Caco-2 (cell line): ENCODE results near the gene ARHGEF28. TPM values are rescaled to one million over a fixed set of nuclear protein-coding genes. Genes with fewer than 3 reads are reported as not detected.

Source experiments
- BruUV-seq: library from RNA; stranded (reverse); fragments of 400-500 nt; replicated peaks from 2 replicates; lab custom pipeline; 2021; lab: Mats Ljungman, UMichigan
- CTCF ChIA-PET: fragments of 300-600 bp; sonication (Branson Sonifier 250); formaldehyde crosslinking; loops from one replicate; lab custom pipeline; 2022; ENCODE audit warnings: antibody characterized with exemption; lab: Charles Lee
- POLR2A ChIA-PET: fragments of 300-600 bp; sonication (Branson Sonifier 250); formaldehyde crosslinking; loops from one replicate; lab custom pipeline; 2022; ENCODE audit warnings: antibody characterized with exemption; lab: Charles Lee
- DNase-seq, 2 experiments: peaks; one replicate each; pipeline versions ENCODE4 v3.0.0 to v3.0.0-alpha.2; 2020 to 2022
- H3K27me3 ChIP-seq: replicated peaks from 2 replicates; pipeline ENCODE4 v1.6.0; 2011; ENCODE audit warnings: low read length; ENCODE audit not compliant: control insufficient read depth, insufficient read depth
- H3K36me3 ChIP-seq: 2 replicates; pipeline ENCODE4 v1.5.1; 2011; ENCODE audit warnings: low read length; ENCODE audit not compliant: control insufficient read depth, insufficient read depth
- H3K4me1 ChIP-seq: fragments of 250-450 bp; sonication (Bioruptor Pico); 2 replicates; pipeline ENCODE4 v1.5.1; 2020; ENCODE audit warnings: mild to moderate bottlenecking
- H3K4me3 ChIP-seq: 2 replicates; pipeline ENCODE4 v1.5.1; 2011; ENCODE audit warnings: low read depth, mild to moderate bottlenecking, control low read depth, low read length
- H3K9me3 ChIP-seq: fragments of 250-450 bp; sonication (Bioruptor Pico); 2 replicates; pipeline ENCODE4 v1.5.1; 2020; ENCODE audit warnings: mild to moderate bottlenecking, moderate library complexity
- H3K27ac Mint-ChIP-seq: one replicate; pipeline ENCODE4 v1.8.0; 2022; ENCODE audit warnings: mixed read lengths; ENCODE audit not compliant: unreplicated experiment
- H3K27me3 Mint-ChIP-seq: one replicate; pipeline ENCODE4 v1.8.0; 2022; ENCODE audit warnings: mixed read lengths; ENCODE audit not compliant: insufficient read depth, unreplicated experiment
- H3K36me3 Mint-ChIP-seq: one replicate; pipeline ENCODE4 v1.8.0; 2022; ENCODE audit warnings: mild to moderate bottlenecking, mixed read lengths; ENCODE audit not compliant: insufficient read depth, unreplicated experiment
- H3K4me1 Mint-ChIP-seq: one replicate; pipeline ENCODE4 v1.8.0; 2022; ENCODE audit warnings: low read depth, mixed read lengths; ENCODE audit not compliant: unreplicated experiment
- H3K4me3 Mint-ChIP-seq: one replicate; pipeline ENCODE4 v1.8.0; 2022; ENCODE audit warnings: mild to moderate bottlenecking, moderate library complexity, mixed read lengths; ENCODE audit not compliant: unreplicated experiment
- H3K9me3 Mint-ChIP-seq: one replicate; pipeline ENCODE4 v1.8.0; 2022; ENCODE audit warnings: mixed read lengths; ENCODE audit not compliant: unreplicated experiment
- intact Hi-C: fragments of 100-400 bp; cut with micrococcal nuclease; formaldehyde crosslinking; loops from one replicate; pipeline ENCODE4 v1.10.0; 2022; ENCODE audit not compliant: unreplicated experiment
- total RNA-seq: library from RNA; stranded (reverse); gene quantifications from 2 replicates; pipeline ENCODE4 v1.2.3, GENCODE V29; 2022
- TF ChIP-seq, protein P1 (sequence below), 2 experiments: fragments of 200-600 bp in 1 of 2; IDR thresholded peaks; 1 replicate in 1 of 2; 2 replicates in 1 of 2; pipeline versions ENCODE4 v1.5.1 to v1.8.0; 2011 to 2022; ENCODE audit warnings: antibody characterized with exemption in 1 of 2, control low read depth in 1 of 2, inconsistent platforms in 1 of 2, low read depth in 1 of 2, low read length in 1 of 2, mild to moderate bottlenecking in 1 of 2, moderate library complexity in 1 of 2; ENCODE audit not compliant: insufficient read depth in 1 of 2, severe bottlenecking in 1 of 2, unreplicated experiment in 1 of 2

Gene ARHGEF28
- total RNA-seq, 1 experiment from 2014 or later, result 4.6 TPM

GRCh38 chr5:73749485-73750270, 123.7 kb downstream of the ARHGEF28 start:
- peaks cover 25% of the 10 kb centered on the region for H3K27me3 Mint-ChIP-seq
- no peaks in the 10 kb centered on the region for H3K36me3 ChIP-seq

DNA sequence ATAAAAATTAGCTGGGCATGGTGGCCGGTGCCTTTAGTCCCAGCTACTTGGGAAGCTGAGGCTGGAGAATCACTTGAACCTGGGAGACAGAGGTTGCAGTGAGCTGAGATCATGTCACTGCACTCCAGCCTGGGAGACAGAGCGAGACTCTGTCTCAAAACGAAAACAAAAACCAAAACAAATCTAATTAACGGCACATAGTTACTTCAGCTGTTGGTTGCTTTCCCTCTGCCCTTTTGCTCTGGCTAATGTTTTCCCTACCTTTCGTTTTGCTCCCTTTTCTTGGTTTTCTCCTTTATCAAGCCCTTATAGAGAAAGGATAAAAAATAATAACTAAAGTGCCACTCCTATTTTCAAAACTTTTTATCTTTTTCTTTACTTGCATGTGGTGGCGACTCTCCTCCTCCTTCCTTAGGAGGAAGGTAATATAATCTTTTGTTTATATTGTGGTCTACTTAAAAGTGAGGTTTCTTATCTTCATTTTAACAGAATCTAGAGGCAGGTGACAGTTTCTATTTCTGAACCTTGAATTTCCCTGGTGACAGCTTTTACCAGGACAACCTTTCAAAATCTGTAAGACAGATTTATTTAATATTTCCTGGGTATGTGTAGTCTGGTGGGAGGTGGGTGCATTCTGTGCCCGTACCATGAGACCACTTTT, 125.4 kb downstream of the ARHGEF28 start:
- Histone ChIP-seq H3K9me3 (no peaks in the 10 kb centered on the region; the same call in 1 of the 2 replicates), H3K27me3 (no peaks in the 10 kb centered on the region; the same call in 1 of the 2 replicates), H3K36me3 (no peaks in the 10 kb centered on the region), H3K4me3 (no peak overlapping the region), H3K4me1 (no peaks in the 10 kb centered on the region)
- no TSS peak for BruUV-seq
- Mint-ChIP-seq H3K9me3 (no peaks in the 10 kb centered on the region), H3K36me3 (no peaks in the 10 kb centered on the region), H3K27ac (no peak overlapping the region), H3K27me3 (peaks cover 18% of the 10 kb centered on the region), H3K4me1 (no peaks in the 10 kb centered on the region), H3K4me3 (no peak overlapping the region)
- intact Hi-C loops, result no loop called here
- DNase-seq, result no peak
- ChIA-PET POLR2A (no interaction called here), CTCF (no interaction called here)
- TF ChIP-seq, protein P1, sequence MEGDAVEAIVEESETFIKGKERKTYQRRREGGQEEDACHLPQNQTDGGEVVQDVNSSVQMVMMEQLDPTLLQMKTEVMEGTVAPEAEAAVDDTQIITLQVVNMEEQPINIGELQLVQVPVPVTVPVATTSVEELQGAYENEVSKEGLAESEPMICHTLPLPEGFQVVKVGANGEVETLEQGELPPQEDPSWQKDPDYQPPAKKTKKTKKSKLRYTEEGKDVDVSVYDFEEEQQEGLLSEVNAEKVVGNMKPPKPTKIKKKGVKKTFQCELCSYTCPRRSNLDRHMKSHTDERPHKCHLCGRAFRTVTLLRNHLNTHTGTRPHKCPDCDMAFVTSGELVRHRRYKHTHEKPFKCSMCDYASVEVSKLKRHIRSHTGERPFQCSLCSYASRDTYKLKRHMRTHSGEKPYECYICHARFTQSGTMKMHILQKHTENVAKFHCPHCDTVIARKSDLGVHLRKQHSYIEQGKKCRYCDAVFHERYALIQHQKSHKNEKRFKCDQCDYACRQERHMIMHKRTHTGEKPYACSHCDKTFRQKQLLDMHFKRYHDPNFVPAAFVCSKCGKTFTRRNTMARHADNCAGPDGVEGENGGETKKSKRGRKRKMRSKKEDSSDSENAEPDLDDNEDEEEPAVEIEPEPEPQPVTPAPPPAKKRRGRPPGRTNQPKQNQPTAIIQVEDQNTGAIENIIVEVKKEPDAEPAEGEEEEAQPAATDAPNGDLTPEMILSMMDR (IDR thresholded peaks at IDR 0.05; ENCODE audit: insufficient read depth in 1 of 2, low read depth in 1 of 2, low read length in 1 of 2, severe bottlenecking in 1 of 2, unreplicated experiment in 1 of 2), result no peak

More at GRCh38 chr5:73749485-73750270, 123.7 kb downstream of the ARHGEF28 start:
- Histone ChIP-seq H3K27me3 (no peaks in the 10 kb centered on the region; the same call in 1 of the 2 replicates), H3K4me3 (no peak overlapping the region), H3K9me3 (no peaks in the 10 kb centered on the region; the same call in 1 of the 2 replicates), H3K4me1 (no peaks in the 10 kb centered on the region)
- Mint-ChIP-seq H3K4me1 (no peaks in the 10 kb centered on the region), H3K4me3 (no peak overlapping the region), H3K9me3 (no peaks in the 10 kb centered on the region), H3K27ac (no peak overlapping the region), H3K36me3 (no peaks in the 10 kb centered on the region)
- TF ChIP-seq, protein P1 (IDR thresholded peaks at IDR 0.05; ENCODE audit: insufficient read depth in 1 of 2, low read depth in 1 of 2, low read length in 1 of 2, severe bottlenecking in 1 of 2, unreplicated experiment in 1 of 2), result no peak
- no peak for DNase-seq
- BruUV-seq, result no TSS peak
- CTCF ChIA-PET, result no interaction called here
- intact Hi-C loops, result no loop called here
- POLR2A ChIA-PET, result no interaction called here

- no peaks in the 10 kb centered on the region for H3K9me3 Mint-ChIP-seq
- ChIA-PET CTCF (no interaction called here), POLR2A (no interaction called here)
- no peaks in the 10 kb centered on the region for H3K36me3 ChIP-seq
- TF ChIP-seq, protein P1 (IDR thresholded peaks at IDR 0.05; ENCODE audit: insufficient read depth in 1 of 2, low read depth in 1 of 2, low read length in 1 of 2, severe bottlenecking in 1 of 2, unreplicated experiment in 1 of 2), result no peak
- H3K4me3 ChIP-seq, result no peak overlapping the region
- H3K36me3 Mint-ChIP-seq, result no peaks in the 10 kb centered on the region
- H3K27me3 ChIP-seq, result no peaks in the 10 kb centered on the region; the same call in 1 of the 2 replicates
- no peaks in the 10 kb centered on the region for H3K4me1 ChIP-seq
- no peak overlapping the region for H3K27ac Mint-ChIP-seq
- no peaks in the 10 kb centered on the region for H3K4me1 Mint-ChIP-seq
- no TSS peak for BruUV-seq
- no peak overlapping the region for H3K4me3 Mint-ChIP-seq
- H3K27me3 Mint-ChIP-seq, result peaks cover 9% of the 10 kb centered on the region
- H3K9me3 ChIP-seq, result no peaks in the 10 kb centered on the region
- intact Hi-C loops, result no loop called here
- DNase-seq, result no peak
Measured at GRCh38 chr5:73754254-73754653, 128.3 kb downstream of the ARHGEF28 start.
